ENCODE measurements around the gene COA8.

Gene COA8

GRCh38 chr14:103526247-103526913 is 36.4 kb upstream of the COA8 start:
- no peak for DNase-seq

- no peak for DNase-seq
These were observed 35.9 kb upstream of the COA8 start for GRCh38 chr14:103526914-103527248.

- DNase-seq: no peak
These were observed 35.2 kb upstream of the COA8 start for GRCh38 chr14:103527408-103528145.

GRCh38 chr14:103528146-103528586 is 34.6 kb upstream of the COA8 start:
- no peak for DNase-seq

GRCh38 chr14:103528587-103529382 is 34.0 kb upstream of the COA8 start, which contains the start of gene TRMT61A:
Gene TRMT61A, plus strand, starts transcription at chr14:103529196. Its CDS starts 783 bp downstream, at chr14:103529979.
- DNase-seq: peak; percentile 84

GRCh38 chr14:103529383-103530365 is 33.1 kb upstream of the COA8 start:
- DNase-seq: no peak

- no peak for DNase-seq
These were observed 32.4 kb upstream of the COA8 start for GRCh38 chr14:103530390-103530789.

GRCh38 chr14:103530831-103531230 is 31.9 kb upstream of the COA8 start:
- no peak for DNase-seq

- no peak for DNase-seq
These were observed 31.1 kb upstream of the COA8 start for GRCh38 chr14:103531421-103532215.

- DNase-seq: no peak
These were observed 30.3 kb upstream of the COA8 start for GRCh38 chr14:103532216-103533136.

- no peak for DNase-seq
These were observed 29.4 kb upstream of the COA8 start for GRCh38 chr14:103533137-103533998.

GRCh38 chr14:103533999-103534575 is 28.7 kb upstream of the COA8 start:
- DNase-seq: no peak

GRCh38 chr14:103534576-103535061 is 28.1 kb upstream of the COA8 start:
- DNase-seq: no peak

GRCh38 chr14:103535081-103535890 is 27.5 kb upstream of the COA8 start:
- DNase-seq: no peak

- no peak for DNase-seq
These were observed 26.7 kb upstream of the COA8 start for GRCh38 chr14:103535891-103536565.

- no peak for DNase-seq
These were observed 26.1 kb upstream of the COA8 start for GRCh38 chr14:103536693-103537092.
